Stomach (tissue), 4 donors: ENCODE results near the gene ADARB2.

Experiments used
- EP300 ChIP-seq: sonication (generic); formaldehyde crosslinking; IDR thresholded peaks from one replicate; pipeline ENCODE4 v1.6.1; 2017; ENCODE audit warnings: antibody characterized with exemption
- POLR2A ChIP-seq, 4 donors: fragments of 450-650 bp; IDR thresholded peaks; one replicate each; pipeline ENCODE4 v1.6.1; 2016; ENCODE audit warnings: antibody characterized with exemption in 4 of 4, control low read depth in 2 of 4, mild to moderate bottlenecking in 1 of 4, moderate library complexity in 1 of 4
- POLR2AphosphoS5 ChIP-seq, 3 donors: sonication (generic); formaldehyde crosslinking; IDR thresholded peaks; one replicate each; pipeline ENCODE4 v1.6.1; 2016; ENCODE audit warnings: antibody characterized with exemption in 3 of 3
- TF ChIP-seq, protein P1 (sequence below), 7 experiments: fragments of 450-650 bp in 4 of 7; fragments of 200-600 bp in 3 of 7; sonication (generic) in 3 of 7; IDR thresholded peaks; one replicate each; pipeline ENCODE4 v1.5.1; 2016 to 2019; ENCODE audit warnings: antibody characterized with exemption in 7 of 7, control low read depth in 2 of 7, mild to moderate bottlenecking in 1 of 7

- TF ChIP-seq POLR2A (IDR thresholded peaks at IDR 0.05) (no peak), EP300 (no peak), POLR2AphosphoS5 (IDR thresholded peaks at IDR 0.05) (no peak)
- TF ChIP-seq, protein P1, sequence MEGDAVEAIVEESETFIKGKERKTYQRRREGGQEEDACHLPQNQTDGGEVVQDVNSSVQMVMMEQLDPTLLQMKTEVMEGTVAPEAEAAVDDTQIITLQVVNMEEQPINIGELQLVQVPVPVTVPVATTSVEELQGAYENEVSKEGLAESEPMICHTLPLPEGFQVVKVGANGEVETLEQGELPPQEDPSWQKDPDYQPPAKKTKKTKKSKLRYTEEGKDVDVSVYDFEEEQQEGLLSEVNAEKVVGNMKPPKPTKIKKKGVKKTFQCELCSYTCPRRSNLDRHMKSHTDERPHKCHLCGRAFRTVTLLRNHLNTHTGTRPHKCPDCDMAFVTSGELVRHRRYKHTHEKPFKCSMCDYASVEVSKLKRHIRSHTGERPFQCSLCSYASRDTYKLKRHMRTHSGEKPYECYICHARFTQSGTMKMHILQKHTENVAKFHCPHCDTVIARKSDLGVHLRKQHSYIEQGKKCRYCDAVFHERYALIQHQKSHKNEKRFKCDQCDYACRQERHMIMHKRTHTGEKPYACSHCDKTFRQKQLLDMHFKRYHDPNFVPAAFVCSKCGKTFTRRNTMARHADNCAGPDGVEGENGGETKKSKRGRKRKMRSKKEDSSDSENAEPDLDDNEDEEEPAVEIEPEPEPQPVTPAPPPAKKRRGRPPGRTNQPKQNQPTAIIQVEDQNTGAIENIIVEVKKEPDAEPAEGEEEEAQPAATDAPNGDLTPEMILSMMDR (IDR thresholded peaks at IDR 0.05) = no peak
Observed at GRCh38 chr10:1205450-1206030, 531.8 kb downstream of the ADARB2 start.
